GM20431 (cell line): Measurements from ENCODE around the gene SPPL3.

Experiments used
- in situ Hi-C: fragments of 300-500 bp; cut with MseI, MboI; formaldehyde crosslinking; loops from one replicate; pipeline ENCODE4 v1.15.0; 2020; ENCODE audit warnings: low sequenced_read_pairs; ENCODE audit not compliant: unreplicated experiment

Gene SPPL3

GRCh38 chr12:120879718-120880300 lies 24.3 kb downstream of the SPPL3 start:
- in situ Hi-C loops = no loop called here

- in situ Hi-C loops = no loop called here
Measured at GRCh38 chr12:120879102-120879501, 25.1 kb downstream of the SPPL3 start.

- in situ Hi-C loops = no loop called here
Measured at GRCh38 chr12:120874547-120875245, 29.5 kb downstream of the SPPL3 start.

GRCh38 chr12:120873226-120873625 lies 30.9 kb downstream of the SPPL3 start:
- in situ Hi-C loops = no loop called here

GRCh38 chr12:120872487-120872886 lies 31.7 kb downstream of the SPPL3 start:
- in situ Hi-C loops = no loop called here

- in situ Hi-C loops = no loop called here
Measured at GRCh38 chr12:120870415-120870814, 33.7 kb downstream of the SPPL3 start.

- in situ Hi-C loops = no loop called here
Measured at GRCh38 chr12:120869376-120869775, 34.8 kb downstream of the SPPL3 start.

- in situ Hi-C loops = no loop called here
Measured at GRCh38 chr12:120866108-120866507, 38.0 kb downstream of the SPPL3 start.

GRCh38 chr12:120865098-120865497 lies 39.1 kb downstream of the SPPL3 start:
- in situ Hi-C loops = no loop called here

- in situ Hi-C loops = no loop called here
Measured at GRCh38 chr12:120862664-120863063, 41.5 kb downstream of the SPPL3 start.

GRCh38 chr12:120861074-120861795 lies 42.9 kb downstream of the SPPL3 start:
- in situ Hi-C loops = no loop called here

GRCh38 chr12:120858306-120859088 lies 45.7 kb downstream of the SPPL3 start:
- in situ Hi-C loops = no loop called here

GRCh38 chr12:120856980-120857379 lies 47.2 kb downstream of the SPPL3 start:
- in situ Hi-C loops = no loop called here

- in situ Hi-C loops = no loop called here
Measured at GRCh38 chr12:120855823-120856588, 48.2 kb downstream of the SPPL3 start.

- in situ Hi-C loops = no loop called here
Measured at GRCh38 chr12:120854804-120855203, 49.4 kb downstream of the SPPL3 start.

- in situ Hi-C loops = no loop called here
Measured at GRCh38 chr12:120853188-120853587, 51.0 kb downstream of the SPPL3 start.

GRCh38 chr12:120851944-120852343 lies 52.2 kb downstream of the SPPL3 start:
- in situ Hi-C loops = no loop called here

- in situ Hi-C loops = no loop called here
Measured at GRCh38 chr12:120851444-120851843, 52.7 kb downstream of the SPPL3 start.

- in situ Hi-C loops = no loop called here
Measured at GRCh38 chr12:120849765-120850164, 54.4 kb downstream of the SPPL3 start.

- in situ Hi-C loops = no loop called here
Measured at GRCh38 chr12:120847814-120848213, 56.3 kb downstream of the SPPL3 start.
